T-helper 2 cell (primary cell): ENCODE measurements around the gene BEST3.
A peak's percentile ranks its signal among the peaks of the same experiment; 100 is the strongest.
"Not testable (repeated sequence)": the region's sequence is repeated elsewhere in the genome, so short reads cannot be mapped to it uniquely, and the experiment has no call there.

Experiments used
- DNase-seq, 5 experiments: peaks; one replicate each; pipeline versions ENCODE4 v3.0.0 to v3.0.0-alpha.2; 2012 to 2022

BEST3 gene

GRCh38 chr12:69647178-69647577, 51.9 kb downstream of the BEST3 start:
- no peak for DNase-seq

- no peak for DNase-seq
Measured at GRCh38 chr12:69645031-69645430, 54.1 kb downstream of the BEST3 start.

GRCh38 chr12:69644511-69644910, 54.6 kb downstream of the BEST3 start:
- no peak for DNase-seq

- DNase-seq = no peak
Measured at GRCh38 chr12:69642531-69642930, 56.6 kb downstream of the BEST3 start.

GRCh38 chr12:69641546-69641945, 57.6 kb downstream of the BEST3 start:
- DNase-seq = no peak

- DNase-seq = peak; percentile 14 to 76 (median 36)
Measured at GRCh38 chr12:69639400-69640016, 59.6 kb downstream of the BEST3 start.

GRCh38 chr12:69633061-69633460, 66.0 kb downstream of the BEST3 start:
- no peak for DNase-seq

- no peak for DNase-seq
Measured at GRCh38 chr12:69630191-69630590, 68.9 kb downstream of the BEST3 start.

- no peak for DNase-seq
Measured at GRCh38 chr12:69627501-69627900, 71.6 kb downstream of the BEST3 start.

- DNase-seq = no peak
Measured at GRCh38 chr12:69623970-69624369, 75.1 kb downstream of the BEST3 start.

GRCh38 chr12:69621551-69621950, 77.6 kb downstream of the BEST3 start:
- no peak for DNase-seq

- DNase-seq = no peak
Measured at GRCh38 chr12:69620921-69621320, 78.2 kb downstream of the BEST3 start.

- no peak for DNase-seq
Measured at GRCh38 chr12:69620077-69620476, 79.0 kb downstream of the BEST3 start.

GRCh38 chr12:69619050-69619449, 80.1 kb downstream of the BEST3 start:
- no peak for DNase-seq

GRCh38 chr12:69616025-69616424, 83.1 kb downstream of the BEST3 start:
- DNase-seq = no peak

- DNase-seq = no peak
Measured at GRCh38 chr12:69613351-69613750, 85.8 kb downstream of the BEST3 start.

GRCh38 chr12:69610729-69611128, 88.4 kb downstream of the BEST3 start, which contains the start of gene LRRC10:
Gene LRRC10 (minus strand): TSS chr12:69610907. CDS start chr12:69610838, 69 bp downstream.
- DNase-seq = no peak

GRCh38 chr12:69610126-69610525, 89.0 kb downstream of the BEST3 start:
- DNase-seq = no peak

- no peak for DNase-seq
Measured at GRCh38 chr12:69608114-69608513, 91.0 kb downstream of the BEST3 start.

- not testable (repeated sequence) for DNase-seq
Measured at GRCh38 chr12:69604275-69604674, 94.8 kb downstream of the BEST3 start.
